GM18499 (cell line): ENCODE data around the gene TMEM132E.
"Not testable (repeated sequence)": the region's sequence is repeated elsewhere in the genome, so short reads cannot be mapped to it uniquely, and the experiment has no call there.

Source experiments
- ATAC-seq: cut with Tn5 transposase; IDR thresholded peaks from one replicate; pipeline ENCODE4 v1.9.1; 2021; ENCODE audit warnings: moderate number of reproducible peaks; ENCODE audit not compliant: insufficient read depth, unreplicated experiment

The TMEM132E gene

GRCh38 chr17:34579017-34579946 lies at the start of gene TMEM132E:
Gene TMEM132E, plus strand, starts transcription at chr17:34579582. Its CDS starts 1,495 bp downstream, at chr17:34581077.
- no peak for ATAC-seq

DNA sequence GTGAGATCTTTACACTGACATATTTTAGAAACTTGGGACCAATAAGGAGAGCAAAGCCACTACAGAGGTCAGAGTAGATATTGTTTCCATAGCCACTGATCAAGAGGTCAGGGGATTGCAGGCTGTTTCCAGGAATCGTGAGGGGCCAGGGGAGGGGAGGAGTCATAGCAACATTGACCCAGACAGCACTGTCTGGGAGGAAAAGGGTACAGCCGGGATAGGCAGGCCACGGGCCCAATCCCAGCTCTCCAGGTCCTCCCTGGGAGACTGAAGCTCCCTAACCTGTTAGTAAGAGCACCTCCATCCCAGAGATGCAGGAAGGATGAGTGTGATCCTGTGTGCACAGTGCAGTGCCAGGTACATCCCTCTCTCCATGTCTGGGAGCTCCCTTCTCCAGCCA lies 48.5 kb upstream of the TMEM132E start:
- ATAC-seq: no peak

DNA sequence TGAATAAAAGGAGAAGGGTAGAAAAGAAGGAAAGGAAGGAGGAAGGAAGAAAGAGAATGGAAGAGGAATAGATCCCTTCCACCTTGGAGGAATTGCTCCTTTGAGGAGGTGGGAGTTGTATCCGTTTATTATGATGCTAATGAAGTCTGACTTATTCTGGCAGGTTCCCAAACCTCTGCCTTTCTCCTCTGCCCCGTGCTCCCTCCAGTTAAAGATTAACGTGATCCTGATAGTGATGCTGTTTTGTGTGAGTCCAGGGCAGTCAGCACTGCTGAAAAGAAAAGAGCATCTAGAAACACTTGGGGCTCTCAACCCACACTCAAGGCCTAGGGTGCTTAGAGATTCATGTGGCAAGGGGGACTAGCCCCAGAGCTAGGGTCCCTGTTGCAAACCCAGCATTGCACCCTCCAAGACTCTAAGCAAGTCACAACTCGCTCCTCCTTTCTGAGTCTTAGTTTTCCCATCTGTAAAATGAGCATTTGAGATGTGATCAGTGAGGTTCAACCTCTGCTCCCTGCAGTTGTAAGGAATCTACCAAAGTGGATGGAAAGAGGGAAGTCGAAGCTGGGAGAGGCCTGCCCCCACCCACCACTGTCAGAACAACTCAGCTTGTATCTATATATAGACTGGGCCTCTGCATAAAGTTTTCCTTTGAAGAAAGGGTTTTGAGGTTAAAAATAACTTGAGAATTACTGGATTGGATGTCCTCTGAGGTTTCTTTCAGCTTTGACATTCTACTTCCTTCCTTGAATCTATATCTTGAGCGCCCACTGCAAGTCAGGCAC lies 46.9 kb upstream of the TMEM132E start:
- no peak for ATAC-seq

DNA sequence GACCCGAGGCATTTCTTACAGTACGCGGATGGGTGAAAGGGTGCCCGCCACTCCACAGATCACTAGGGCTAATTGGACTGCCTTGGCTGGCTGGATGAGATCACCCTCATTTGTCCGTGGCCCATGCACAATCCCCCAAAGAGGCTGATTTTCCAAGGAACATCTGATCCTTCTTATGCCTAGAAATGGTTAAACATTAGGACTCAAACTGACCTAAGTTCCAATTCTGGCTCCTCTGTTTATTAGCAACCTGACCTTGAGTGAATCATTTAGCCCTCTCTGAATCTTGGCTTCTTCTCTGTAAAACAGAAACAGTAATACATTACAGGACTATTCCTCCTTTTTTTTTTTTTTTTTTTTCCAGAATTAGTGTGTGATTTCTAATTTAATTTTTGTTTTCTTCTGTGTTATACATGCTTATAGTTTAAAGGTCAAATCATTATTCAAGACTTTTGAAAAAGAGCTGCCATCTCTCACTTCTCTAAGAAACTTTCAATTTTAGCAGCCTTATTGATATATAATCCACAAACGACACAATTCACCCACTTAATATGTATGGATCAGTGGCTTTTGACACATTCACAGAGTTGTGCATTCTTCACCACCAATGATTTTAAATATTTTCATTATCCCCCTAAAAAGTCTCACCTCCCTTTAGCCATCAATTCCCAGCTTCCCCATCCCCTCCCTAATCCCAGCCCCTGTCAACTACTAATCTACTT lies 45.4 kb upstream of the TMEM132E start:
- no peak for ATAC-seq

GRCh38 chr17:34537445-34537844 lies 41.9 kb upstream of the TMEM132E start:
- ATAC-seq: no peak

GRCh38 chr17:34538582-34538981 lies 40.8 kb upstream of the TMEM132E start:
- not testable (repeated sequence) for ATAC-seq

- ATAC-seq: no peak
Measured at GRCh38 chr17:34539881-34540280, 39.5 kb upstream of the TMEM132E start.

DNA sequence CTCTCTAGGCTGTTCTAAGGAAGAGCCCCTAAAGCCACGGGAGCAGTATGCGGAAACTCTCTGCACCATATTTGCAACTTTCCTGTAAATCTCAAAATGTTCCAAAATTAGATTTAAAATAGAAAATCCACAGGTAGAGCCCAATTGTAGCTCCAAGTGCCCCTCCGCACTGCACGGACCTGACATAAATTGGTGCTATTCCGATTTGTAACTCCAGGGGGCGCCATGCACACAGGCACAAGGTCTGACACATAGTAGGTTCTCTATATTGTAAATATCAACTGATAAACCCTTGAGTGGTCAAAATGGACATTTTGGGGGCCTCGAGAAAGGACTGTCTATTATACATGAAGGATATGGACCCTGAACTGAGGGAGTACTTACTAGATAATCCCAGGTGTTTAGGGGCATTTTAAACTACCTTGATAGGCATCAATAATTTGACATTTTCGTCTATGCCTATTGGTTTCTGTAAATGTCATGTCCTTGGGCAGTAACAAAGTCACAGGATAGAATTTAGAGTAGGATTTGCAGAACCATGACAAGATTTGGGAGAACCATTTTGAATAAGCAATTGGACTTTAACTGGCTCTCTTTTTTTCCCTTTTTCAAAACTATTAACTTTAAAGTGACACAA lies 36.6 kb upstream of the TMEM132E start:
- no peak for ATAC-seq

- ATAC-seq: no peak
Measured at GRCh38 chr17:34547453-34548063, 31.8 kb upstream of the TMEM132E start.

- ATAC-seq: no peak
Measured at GRCh38 chr17:34549966-34550365, 29.4 kb upstream of the TMEM132E start.

- ATAC-seq: no peak
Measured at GRCh38 chr17:34553907-34554306, 25.5 kb upstream of the TMEM132E start.

GRCh38 chr17:34556384-34556783 lies 23.0 kb upstream of the TMEM132E start:
- no peak for ATAC-seq

GRCh38 chr17:34556931-34557330 lies 22.5 kb upstream of the TMEM132E start:
- no peak for ATAC-seq

DNA sequence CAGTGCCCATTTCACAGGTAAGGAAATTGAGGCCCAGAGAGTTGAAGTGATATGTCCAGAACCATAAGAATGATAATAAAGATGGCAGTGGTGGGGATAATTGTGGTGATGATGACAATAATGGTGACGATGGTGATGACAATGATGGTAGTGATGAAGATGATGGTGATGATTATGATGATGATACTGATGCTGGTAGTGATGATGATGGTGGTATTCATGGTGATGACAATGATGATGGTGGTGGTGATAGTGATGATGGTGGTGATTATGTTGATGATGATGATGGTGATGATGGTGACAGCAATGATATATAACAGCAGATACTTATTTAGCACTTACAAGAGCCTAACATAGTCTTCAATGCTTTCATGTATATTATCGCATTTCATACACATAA lies 18.1 kb upstream of the TMEM132E start:
- ATAC-seq: no peak

DNA sequence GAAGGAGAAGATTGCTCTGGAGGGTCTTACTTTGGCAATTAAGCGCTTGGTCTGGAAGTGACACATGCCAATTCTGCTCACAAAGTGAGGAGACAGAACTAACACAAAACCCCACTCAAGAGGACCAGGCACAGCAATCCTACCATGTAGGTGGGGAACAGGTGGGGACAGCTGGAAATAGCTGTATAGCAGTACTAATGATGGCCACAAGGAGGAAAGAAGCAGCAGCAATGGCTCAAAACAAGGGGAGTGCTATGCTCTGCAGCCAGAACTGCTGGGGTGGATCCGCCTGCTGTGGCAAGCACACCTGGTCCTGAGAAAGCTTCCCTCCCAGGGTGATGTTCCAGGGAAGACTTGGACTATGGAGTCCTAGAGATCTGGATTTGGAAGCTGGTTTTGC lies 17.0 kb upstream of the TMEM132E start:
- no peak for ATAC-seq

DNA sequence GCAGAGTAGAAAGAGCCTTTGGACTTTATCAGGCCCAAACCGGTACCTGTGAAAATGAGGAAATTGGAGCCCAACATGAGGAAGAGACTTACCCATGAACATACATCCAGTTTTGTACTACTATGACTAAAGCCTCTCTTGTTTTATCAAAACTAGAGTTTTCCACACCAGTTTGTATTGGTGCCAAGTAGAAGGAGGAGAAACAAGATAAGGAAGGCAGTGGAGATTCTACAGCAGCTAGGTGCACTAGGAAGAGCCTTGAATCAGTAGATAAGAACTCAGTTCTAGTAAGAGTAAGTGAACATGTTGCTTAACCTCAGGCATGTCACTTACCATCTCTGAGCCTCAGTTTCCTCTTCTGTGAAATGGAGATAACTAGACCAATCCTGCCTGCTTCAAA lies 13.7 kb upstream of the TMEM132E start:
- no peak for ATAC-seq

DNA sequence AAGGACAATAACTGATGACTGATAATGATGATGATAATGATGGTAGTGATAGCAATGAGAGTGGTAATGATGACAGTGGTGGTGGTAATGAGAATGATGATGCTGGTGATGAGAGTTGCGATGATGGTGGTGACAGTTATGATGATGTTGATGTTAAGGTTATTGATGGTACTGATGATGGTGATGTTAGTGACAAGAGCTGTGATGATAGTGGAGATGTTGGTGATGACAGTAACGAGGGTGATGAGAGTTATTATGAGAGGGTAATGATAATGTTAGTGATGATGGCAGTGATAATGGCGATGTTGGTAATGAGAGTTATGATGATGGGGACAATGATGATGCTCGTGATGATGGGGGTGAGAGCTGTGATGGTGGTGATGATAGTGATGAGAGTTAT lies 13.2 kb upstream of the TMEM132E start:
- no peak for ATAC-seq

GRCh38 chr17:34566873-34567272 lies 12.5 kb upstream of the TMEM132E start:
- no peak for ATAC-seq

DNA sequence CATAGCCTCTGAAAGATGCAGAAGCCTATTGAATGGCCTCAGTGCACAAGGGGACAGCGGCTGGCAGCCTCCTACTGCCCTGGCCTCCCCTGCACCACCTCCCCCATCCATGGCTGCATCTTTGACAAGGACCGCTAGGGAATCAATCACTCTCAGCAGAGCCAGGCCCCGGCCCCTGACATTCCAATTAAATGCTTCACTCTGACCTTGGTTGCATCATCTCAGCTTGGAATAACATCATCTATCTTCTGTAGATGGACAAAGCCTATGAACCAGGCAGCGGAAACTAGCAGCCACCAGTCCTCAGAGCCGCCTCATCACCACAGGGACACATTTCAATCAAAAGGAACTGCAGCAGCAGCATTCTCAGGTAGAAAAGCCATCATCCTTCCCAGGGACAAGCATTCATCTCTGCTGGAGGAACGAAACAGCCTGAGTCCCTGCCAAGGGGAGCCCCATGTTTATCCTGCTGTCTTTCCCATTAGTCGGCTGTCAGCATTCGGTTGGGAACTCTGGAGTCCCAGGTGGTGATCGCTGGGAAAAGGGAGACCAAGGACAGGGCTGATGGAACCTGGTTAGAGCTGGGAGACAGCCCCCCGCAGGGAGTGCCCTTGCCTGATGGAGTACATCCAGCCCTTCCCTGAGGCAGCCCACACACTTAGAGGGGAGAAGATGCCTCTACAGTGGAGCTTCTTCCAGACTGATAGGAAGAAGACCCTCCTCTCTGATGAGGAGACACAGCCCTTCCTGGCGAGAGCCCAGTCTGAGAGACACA lies 11.5 kb upstream of the TMEM132E start:
- ATAC-seq: no peak
